ENCODE data around the gene RXFP4. TPM values are rescaled to one million over a fixed set of nuclear protein-coding genes. Genes with fewer than 3 reads are reported as not detected.

Gene RXFP4
- polyA plus RNA-seq, 3 donors: 0.08 TPM; not detected in 2

DNA sequence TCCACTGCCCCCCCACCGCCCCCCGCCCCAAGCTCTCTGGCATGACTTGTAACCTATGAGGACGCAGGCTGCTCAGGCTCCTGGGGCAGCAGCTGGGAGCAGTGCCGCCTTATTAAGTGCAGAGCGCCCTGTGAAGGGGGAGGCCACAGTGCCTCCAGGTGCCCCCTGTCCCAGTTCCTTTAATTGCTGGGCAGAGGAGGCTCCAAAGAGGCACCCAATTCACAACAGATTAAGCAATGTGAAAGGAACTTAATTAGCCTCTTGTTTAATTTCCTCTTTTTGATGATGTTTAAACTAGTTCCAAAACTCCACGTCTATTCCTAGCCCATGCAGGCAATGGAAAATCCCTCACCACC is 3.0 kb downstream of the RXFP4 start:
- Mint-ChIP-seq H3K36me3 (peaks cover 43 to 59% of the 10 kb centered on the region in 2 donors), H3K27ac (peak overlapping the region; percentile 85 to 97 (median 92)), H3K9me3 (peaks cover 0 to 3% (median 0%) of the 10 kb centered on the region in 7 donors), H3K4me3 (peak overlapping the region; percentile 27 to 59), H3K27me3 (ENCODE audit: low read depth in 3 of 3) (peaks cover 0 to 2% (median 0%) of the 10 kb centered on the region in 3 donors), H3K4me1 (peaks cover 85% of the 10 kb centered on the region)
- DNase-seq: peak in 2 of 3 donors; percentile 62 to 66
- peak overlapping the region; percentile 75 to 81 for H3K27ac ChIP-seq (ENCODE audit: low read depth in 1 of 2, low read length in 2 of 2)
- TF ChIP-seq CTCF (IDR thresholded peaks at IDR 0.05): no peak
- no peak overlapping the region for H2AFZ ChIP-seq (ENCODE audit: insufficient read depth, low read depth, low read length, poor library complexity, severe bottlenecking)
- peaks cover 89 to 93% of the 10 kb centered on the region in 2 donors for H3K4me1 ChIP-seq (ENCODE audit: control insufficient read depth in 1 of 2, insufficient read depth in 2 of 2, low read length in 2 of 2)
- H3K36me3 ChIP-seq (replicated peaks in 1 of 2; ENCODE audit: control insufficient read depth in 1 of 2, insufficient read depth in 2 of 2, low read length in 2 of 2): peaks cover 27 to 28% of the 10 kb centered on the region in 2 donors
- WGBS (ENCODE audit: insufficient coverage): 0% methylated on average over 2 of the region's 6 CpGs
- no peaks in the 10 kb centered on the region for H3K9me3 ChIP-seq (replicated peaks in 1 of 2; ENCODE audit: control insufficient read depth in 1 of 2, insufficient read depth in 1 of 2, low read length in 2 of 2)
- H3K4me2 ChIP-seq (replicated peaks; ENCODE audit: extremely low read depth, low read length, poor library complexity, severe bottlenecking): peak overlapping the region; percentile 67
- no peak overlapping the region for H3K9ac ChIP-seq (ENCODE audit: insufficient read depth, low read length, poor library complexity, severe bottlenecking)
- peaks cover 16% of the 10 kb centered on the region for H4K20me1 ChIP-seq (ENCODE audit: insufficient read depth, low read length)
- intact Hi-C loops (cut with micrococcal nuclease): no loop called here
- H3K4me3 ChIP-seq (replicated peaks in 1 of 3; ENCODE audit: low read depth in 2 of 3, low read length in 3 of 3): peak overlapping the region in 1 of 3 experiments; percentile 59
- H3K27me3 ChIP-seq (ENCODE audit: control insufficient read depth in 2 of 2, insufficient read depth in 2 of 2, low read length in 2 of 2): no peaks in the 10 kb centered on the region
- peaks cover 24% of the 10 kb centered on the region for H3K79me2 ChIP-seq (ENCODE audit: insufficient read depth, low read length)

- TF ChIP-seq CTCF (IDR thresholded peaks at IDR 0.05): no peak
- no peak for DNase-seq
- peak overlapping the region; percentile 85 to 97 (median 94) for H3K27ac Mint-ChIP-seq
- H3K4me1 Mint-ChIP-seq: peaks cover 71% of the 10 kb centered on the region
- intact Hi-C loops (cut with micrococcal nuclease): loop anchor here in 1 of 2 donors (2.0 kb wide), 1 partner anchor 14 kb away; no protein-coding TSS in a partner anchor
- Histone ChIP-seq H3K27ac (ENCODE audit: low read depth in 1 of 2, low read length in 2 of 2) (peak overlapping the region; percentile 75 to 81), H3K4me2 (replicated peaks; ENCODE audit: extremely low read depth, low read length, poor library complexity, severe bottlenecking) (peak overlapping the region; percentile 67), H3K9me3 (replicated peaks in 1 of 2; ENCODE audit: control insufficient read depth in 1 of 2, insufficient read depth in 1 of 2, low read length in 2 of 2) (no peaks in the 10 kb centered on the region), H4K20me1 (ENCODE audit: insufficient read depth, low read length) (peaks cover 36% of the 10 kb centered on the region), H3K79me2 (ENCODE audit: insufficient read depth, low read length) (peaks cover 44% of the 10 kb centered on the region), H3K27me3 (ENCODE audit: control insufficient read depth in 2 of 2, insufficient read depth in 2 of 2, low read length in 2 of 2) (no peaks in the 10 kb centered on the region), H3K36me3 (replicated peaks in 1 of 2; ENCODE audit: control insufficient read depth in 1 of 2, insufficient read depth in 2 of 2, low read length in 2 of 2) (peaks cover 50 to 51% of the 10 kb centered on the region in 2 donors), H2AFZ (ENCODE audit: insufficient read depth, low read depth, low read length, poor library complexity, severe bottlenecking) (no peak overlapping the region), H3K9ac (ENCODE audit: insufficient read depth, low read length, poor library complexity, severe bottlenecking) (no peak overlapping the region), H3K4me1 (ENCODE audit: control insufficient read depth in 1 of 2, insufficient read depth in 2 of 2, low read length in 2 of 2) (peaks cover 76 to 83% of the 10 kb centered on the region in 2 donors), H3K4me3 (replicated peaks in 1 of 3; ENCODE audit: low read depth in 2 of 3, low read length in 3 of 3) (peak overlapping the region in 1 of 3 experiments; percentile 59)
- peaks cover 60 to 79% of the 10 kb centered on the region in 2 donors for H3K36me3 Mint-ChIP-seq
- 0% methylated on average over 1 of the region's 8 CpGs for WGBS (ENCODE audit: insufficient coverage)
- H3K4me3 Mint-ChIP-seq: peak overlapping the region in 1 of 2 donors; percentile 64
- H3K27me3 Mint-ChIP-seq (ENCODE audit: low read depth in 3 of 3): peaks cover 0 to 2% (median 0%) of the 10 kb centered on the region in 3 donors
- H3K9me3 Mint-ChIP-seq: peaks cover 0 to 3% (median 0%) of the 10 kb centered on the region in 7 donors
Measured at GRCh38 chr1:155946633-155947219, 5.3 kb downstream of the RXFP4 start.

Measured in CD14-positive monocyte (primary cell).